HUES6 (cell line): ENCODE results near the gene VWA3B.
"Not testable (repeated sequence)": the region's sequence is repeated elsewhere in the genome, so short reads cannot be mapped to it uniquely, and the experiment has no call there.

ENCODE experiments used
- H3K27ac ChIP-seq: 2 replicates; pipeline ENCODE4 v1.7.0; 2013; ENCODE audit warnings: low read depth, mild to moderate bottlenecking, low read length, inconsistent platforms
- H3K27me3 ChIP-seq: 2 replicates; pipeline ENCODE4 v1.6.1; 2013; ENCODE audit warnings: low read length; ENCODE audit not compliant: control insufficient read depth, insufficient read depth
- H3K36me3 ChIP-seq: 2 replicates; pipeline ENCODE4 v1.6.1; 2013; ENCODE audit warnings: low read length; ENCODE audit not compliant: control insufficient read depth, insufficient read depth
- H3K4me1 ChIP-seq: 2 replicates; pipeline ENCODE4 v1.6.1; 2013; ENCODE audit warnings: low read length; ENCODE audit not compliant: control insufficient read depth, insufficient read depth
- H3K4me3 ChIP-seq: 2 replicates; pipeline ENCODE4 v1.5.1; 2013; ENCODE audit warnings: low read depth, low read length
- H3K9ac ChIP-seq: one replicate; pipeline ENCODE4 v1.6.1; 2013; ENCODE audit warnings: mild to moderate bottlenecking, low read length
- H3K9me3 ChIP-seq: 2 replicates; pipeline ENCODE4 v1.6.1; 2013; ENCODE audit warnings: low read depth, low read length; ENCODE audit not compliant: control insufficient read depth, insufficient read depth

Gene VWA3B

GRCh38 chr2:98311090-98311489 lies 224.1 kb downstream of the VWA3B start:
- H3K27ac ChIP-seq: no peak overlapping the region
- no peaks in the 10 kb centered on the region for H3K36me3 ChIP-seq
- H3K4me1 ChIP-seq: 0 out of 2 replicates have a peak, but pooled peaks cover 6% of the 10 kb centered on the region
- H3K27me3 ChIP-seq: no peaks in the 10 kb centered on the region
- no peak overlapping the region for H3K9ac ChIP-seq
- no peak overlapping the region for H3K4me3 ChIP-seq
- H3K9me3 ChIP-seq: no peaks in the 10 kb centered on the region

- no peaks in the 10 kb centered on the region for H3K9me3 ChIP-seq
- peaks cover 10% of the 10 kb centered on the region; the same call in 1 of the 2 replicates for H3K4me1 ChIP-seq
These were observed 225.0 kb downstream of the VWA3B start for GRCh38 chr2:98311771-98312545.

GRCh38 chr2:98313492-98314250 lies 226.7 kb downstream of the VWA3B start:
- no peaks in the 10 kb centered on the region for H3K27me3 ChIP-seq
- H3K9me3 ChIP-seq: 0 out of 2 replicates have a peak, but pooled peaks cover under 1% of the 10 kb centered on the region
- no peaks in the 10 kb centered on the region for H3K36me3 ChIP-seq
- H3K9ac ChIP-seq: no peak overlapping the region
- H3K4me3 ChIP-seq: no peak overlapping the region
- H3K4me1 ChIP-seq: peaks cover 12% of the 10 kb centered on the region; the same call in 1 of the 2 replicates
- H3K27ac ChIP-seq: no peak overlapping the region

More at GRCh38 chr2:98311771-98312545, 225.0 kb downstream of the VWA3B start:
- H3K27ac ChIP-seq: no peak overlapping the region
- no peaks in the 10 kb centered on the region for H3K36me3 ChIP-seq
- no peaks in the 10 kb centered on the region for H3K27me3 ChIP-seq
- no peak overlapping the region for H3K9ac ChIP-seq
- H3K4me3 ChIP-seq: no peak overlapping the region

- H3K4me3 ChIP-seq: no peak overlapping the region
- no peaks in the 10 kb centered on the region for H3K27me3 ChIP-seq
- H3K27ac ChIP-seq: no peak overlapping the region
- no peaks in the 10 kb centered on the region for H3K36me3 ChIP-seq
- H3K4me1 ChIP-seq: peaks cover 12% of the 10 kb centered on the region; the same call in 1 of the 2 replicates
- H3K9ac ChIP-seq: no peak overlapping the region
- H3K9me3 ChIP-seq: peaks cover 6% of the 10 kb centered on the region; the same call in 1 of the 2 replicates
These were observed 227.3 kb downstream of the VWA3B start for GRCh38 chr2:98314251-98314650.

GRCh38 chr2:98315957-98316356 lies 229.0 kb downstream of the VWA3B start:
- H3K9me3 ChIP-seq: peaks cover 22% of the 10 kb centered on the region
- no peak overlapping the region for H3K4me3 ChIP-seq
- H3K36me3 ChIP-seq: no peaks in the 10 kb centered on the region
- peaks cover 12% of the 10 kb centered on the region; the same call in 1 of the 2 replicates for H3K4me1 ChIP-seq
- no peaks in the 10 kb centered on the region for H3K27me3 ChIP-seq
- H3K9ac ChIP-seq: no peak overlapping the region
- no peak overlapping the region for H3K27ac ChIP-seq

- H3K27ac ChIP-seq: no peak overlapping the region
- H3K27me3 ChIP-seq: no peaks in the 10 kb centered on the region
- no peak overlapping the region for H3K9ac ChIP-seq
- H3K4me3 ChIP-seq: no peak overlapping the region
- no peaks in the 10 kb centered on the region for H3K36me3 ChIP-seq
- H3K9me3 ChIP-seq: peaks cover 34% of the 10 kb centered on the region
- H3K4me1 ChIP-seq: peaks cover 12% of the 10 kb centered on the region; the same call in 1 of the 2 replicates
These were observed 230.2 kb downstream of the VWA3B start for GRCh38 chr2:98317214-98317613.

GRCh38 chr2:98320171-98320570 lies 233.2 kb downstream of the VWA3B start:
- H3K27ac ChIP-seq, H3K27me3 ChIP-seq, H3K9ac ChIP-seq, H3K4me1 ChIP-seq, H3K4me3 ChIP-seq, H3K36me3 ChIP-seq: not testable (repeated sequence)
- peaks cover 50% of the 10 kb centered on the region for H3K9me3 ChIP-seq

GRCh38 chr2:98324181-98324580 lies 237.2 kb downstream of the VWA3B start:
- Histone ChIP-seq H3K9me3 (peaks cover 47% of the 10 kb centered on the region), H3K27ac (no peak overlapping the region)

GRCh38 chr2:98327776-98328175 lies 240.8 kb downstream of the VWA3B start:
- H3K9me3 ChIP-seq: peaks cover 18% of the 10 kb centered on the region
- H3K27me3 ChIP-seq: peaks cover 13% of the 10 kb centered on the region
- H3K4me3 ChIP-seq: no peak overlapping the region
- H3K36me3 ChIP-seq: no peaks in the 10 kb centered on the region
- H3K9ac ChIP-seq: no peak overlapping the region
- no peak overlapping the region for H3K27ac ChIP-seq
- H3K4me1 ChIP-seq: no peaks in the 10 kb centered on the region

More at GRCh38 chr2:98324181-98324580, 237.2 kb downstream of the VWA3B start:
- H3K27me3 ChIP-seq: no peaks in the 10 kb centered on the region
- no peak overlapping the region for H3K4me3 ChIP-seq
- no peaks in the 10 kb centered on the region for H3K36me3 ChIP-seq
- H3K9ac ChIP-seq: no peak overlapping the region
- H3K4me1 ChIP-seq: no peaks in the 10 kb centered on the region

GRCh38 chr2:98329549-98329948 lies 242.6 kb downstream of the VWA3B start:
- peaks cover 13% of the 10 kb centered on the region for H3K4me1 ChIP-seq
- H3K9me3 ChIP-seq: peaks cover 8% of the 10 kb centered on the region
- no peak overlapping the region for H3K9ac ChIP-seq
- H3K4me3 ChIP-seq: no peak overlapping the region
- no peaks in the 10 kb centered on the region for H3K36me3 ChIP-seq
- peaks cover 22% of the 10 kb centered on the region for H3K27me3 ChIP-seq
- no peak overlapping the region for H3K27ac ChIP-seq

GRCh38 chr2:98332989-98333388 lies 246.0 kb downstream of the VWA3B start:
- Histone ChIP-seq H3K4me1 (peaks cover 22% of the 10 kb centered on the region), H3K27ac (no peak overlapping the region), H3K27me3 (peaks cover 39% of the 10 kb centered on the region), H3K9ac (no peak overlapping the region), H3K4me3 (no peak overlapping the region), H3K36me3 (no peaks in the 10 kb centered on the region), H3K9me3 (peaks cover 6% of the 10 kb centered on the region; the same call in 1 of the 2 replicates)
